Smooth muscle cell (in vitro differentiated cells): ENCODE measurements around the gene ARHGAP1. TPM values are rescaled to one million over a fixed set of nuclear protein-coding genes. Genes with fewer than 3 reads are reported as not detected.

ENCODE experiments used
- DNase-seq: peaks from one replicate; lab custom pipeline; 2025; ENCODE audit not compliant: unreplicated experiment; lab: John Stamatoyannopoulos, UW
- H2AFZ ChIP-seq: fragments of 200-600 bp; sonication (generic); 2 replicates; pipeline ENCODE4 v1.6.0; 2016; ENCODE audit warnings: antibody characterized with exemption, low read depth, mild to moderate bottlenecking
- H3F3A ChIP-seq: fragments of 200-600 bp; sonication (generic); 2 replicates; pipeline ENCODE4 v1.6.0; 2017; ENCODE audit warnings: antibody characterized with exemption, low read depth
- H3K27ac ChIP-seq: fragments of 200-600 bp; sonication (generic); 2 replicates; pipeline ENCODE4 v1.5.1; 2016; ENCODE audit warnings: low read depth, mild to moderate bottlenecking
- H3K27me3 ChIP-seq: fragments of 200-600 bp; sonication (generic); 2 replicates; pipeline ENCODE4 v1.6.1; 2016; ENCODE audit warnings: low read depth, mild to moderate bottlenecking
- H3K36me3 ChIP-seq: fragments of 200-600 bp; sonication (generic); 2 replicates; pipeline ENCODE4 v1.5.1; 2016; ENCODE audit warnings: low read depth
- H3K4me1 ChIP-seq: fragments of 200-600 bp; sonication (generic); 2 replicates; pipeline ENCODE4 v1.5.1; 2016; ENCODE audit warnings: low read depth
- H3K4me2 ChIP-seq: fragments of 200-600 bp; sonication (generic); 2 replicates; pipeline ENCODE4 v1.6.0; 2016; ENCODE audit warnings: mild to moderate bottlenecking
- H3K4me3 ChIP-seq: fragments of 200-600 bp; sonication (generic); 2 replicates; pipeline ENCODE4 v1.5.1; 2016; ENCODE audit warnings: mild to moderate bottlenecking
- H3K79me2 ChIP-seq: fragments of 200-600 bp; sonication (generic); 2 replicates; pipeline ENCODE4 v1.6.0; 2016; ENCODE audit warnings: low read depth, mild to moderate bottlenecking
- H3K9ac ChIP-seq: fragments of 200-600 bp; sonication (generic); 2 replicates; pipeline ENCODE4 v1.6.0; 2016; ENCODE audit warnings: low read depth
- H3K9me3 ChIP-seq: fragments of 200-600 bp; sonication (generic); replicated peaks from 2 replicates; pipeline ENCODE4 v1.5.1; 2016; ENCODE audit warnings: low read depth
- H4K20me1 ChIP-seq: fragments of 200-600 bp; sonication (generic); 2 replicates; pipeline ENCODE4 v1.6.0; 2016; ENCODE audit warnings: low read depth
- CTCF ChIP-seq: fragments of 200-600 bp; sonication (generic); IDR thresholded peaks from 2 replicates; pipeline ENCODE4 v1.5.1; 2017; ENCODE audit warnings: borderline replicate concordance, mild to moderate bottlenecking, antibody characterized with exemption; ENCODE audit not compliant: insufficient read depth, poor library complexity, severe bottlenecking
- WGBS: methylation state at CpG from one replicate; pipeline ENCODE4 v1.1.7; 2016; ENCODE audit warnings: low lambda C conversion rate; 5-methylcytosine and 5-hydroxymethylcytosine counted together
- polyA plus RNA-seq: library from polyadenylated mRNA; unstranded; fragments of >200 nt; fragmentation: Nextera tagmentation; extraction: Ambion mirVana; gene quantifications from 2 replicates; pipeline ENCODE4 v1.2.1, GENCODE V29; 2016
- total RNA-seq: library from RNA; depleted of rRNA; stranded (reverse); fragments of >200 nt; gene quantifications from 2 replicates; pipeline ENCODE4 v1.2.3, GENCODE V29; 2014

Gene ARHGAP1
- total and polyA plus RNA-seq, 2 experiments from 2014 or later: 40.9 to 98.4 TPM

GRCh38 chr11:46726206-46726862 is 25.9 kb upstream of the ARHGAP1 start:
- Histone ChIP-seq H3K9me3 (no peaks in the 10 kb centered on the region), H3K4me3 (no peak overlapping the region)
- WGBS: 95% methylated on average over 26 of the region's 26 CpGs

GRCh38 chr11:46725338-46726205 is 25.2 kb upstream of the ARHGAP1 start:
- Histone ChIP-seq H3F3A (no peaks in the 10 kb centered on the region), H3K36me3 (no peaks in the 10 kb centered on the region), H2AFZ (no peak overlapping the region), H4K20me1 (no peaks in the 10 kb centered on the region), H3K27me3 (no peaks in the 10 kb centered on the region), H3K4me2 (no peak overlapping the region), H3K9ac (no peak overlapping the region), H3K4me1 (no peaks in the 10 kb centered on the region), H3K4me3 (no peak overlapping the region), H3K79me2 (no peaks in the 10 kb centered on the region), H3K9me3 (no peaks in the 10 kb centered on the region), H3K27ac (no peak overlapping the region)
- TF ChIP-seq CTCF: no peak
- WGBS: 92% methylated on average over 19 of the region's 19 CpGs
- no peak for DNase-seq

More at GRCh38 chr11:46726206-46726862, 25.9 kb upstream of the ARHGAP1 start:
- H4K20me1 ChIP-seq: no peaks in the 10 kb centered on the region
- DNase-seq: no peak
- H3F3A ChIP-seq: no peaks in the 10 kb centered on the region
- H3K4me1 ChIP-seq: no peaks in the 10 kb centered on the region
- no peak overlapping the region for H3K9ac ChIP-seq
- no peaks in the 10 kb centered on the region for H3K27me3 ChIP-seq
- H3K36me3 ChIP-seq: no peaks in the 10 kb centered on the region
- H3K79me2 ChIP-seq: no peaks in the 10 kb centered on the region
- no peak overlapping the region for H3K27ac ChIP-seq
- no peak for TF ChIP-seq CTCF
- H3K4me2 ChIP-seq: no peak overlapping the region
- no peak overlapping the region for H2AFZ ChIP-seq

GRCh38 chr11:46724088-46724487 is 23.7 kb upstream of the ARHGAP1 start:
- Histone ChIP-seq H2AFZ (no peak overlapping the region), H3K27ac (no peak overlapping the region), H3K9ac (no peak overlapping the region), H3K79me2 (no peaks in the 10 kb centered on the region), H3K4me2 (no peak overlapping the region), H3F3A (no peaks in the 10 kb centered on the region), H3K27me3 (no peaks in the 10 kb centered on the region), H3K36me3 (no peaks in the 10 kb centered on the region), H3K4me1 (no peaks in the 10 kb centered on the region), H4K20me1 (no peaks in the 10 kb centered on the region), H3K9me3 (no peaks in the 10 kb centered on the region), H3K4me3 (no peak overlapping the region)
- no peak for DNase-seq
- 77% methylated on average over 8 of the region's 8 CpGs for WGBS
- no peak for TF ChIP-seq CTCF

- 87% methylated on average over 8 of the region's 8 CpGs for WGBS
- Histone ChIP-seq H3K9ac (no peak overlapping the region), H3K27ac (no peak overlapping the region)
These were observed 22.9 kb upstream of the ARHGAP1 start for GRCh38 chr11:46723359-46723680.

More at GRCh38 chr11:46723359-46723680, 22.9 kb upstream of the ARHGAP1 start:
- Histone ChIP-seq H4K20me1 (no peaks in the 10 kb centered on the region), H3F3A (no peaks in the 10 kb centered on the region), H3K79me2 (no peaks in the 10 kb centered on the region), H3K27me3 (no peaks in the 10 kb centered on the region), H3K4me1 (no peaks in the 10 kb centered on the region), H3K9me3 (no peaks in the 10 kb centered on the region), H3K4me3 (no peak overlapping the region), H3K4me2 (no peak overlapping the region), H2AFZ (no peak overlapping the region), H3K36me3 (no peaks in the 10 kb centered on the region)
- DNase-seq: no peak
- no peak for TF ChIP-seq CTCF
